Hindlimb muscle (tissue), 1 donor: ENCODE data around the gene CRYBG3. TPM values are rescaled to one million over a fixed set of nuclear protein-coding genes. Genes with fewer than 3 reads are reported as not detected.

ENCODE experiments used
- DNase-seq: peaks from one replicate; pipeline ENCODE4 v3.0.0-alpha.2; 2013
- polyA plus RNA-seq: library from polyadenylated mRNA; unstranded; fragments of 120-200 nt; gene quantifications from one replicate; pipeline ENCODE4 v1.2.1, GENCODE V29; 2013; ENCODE audit not compliant: insufficient read length

CRYBG3 gene
- polyA plus RNA-seq, 1 donor = 24.5 TPM

DNA sequence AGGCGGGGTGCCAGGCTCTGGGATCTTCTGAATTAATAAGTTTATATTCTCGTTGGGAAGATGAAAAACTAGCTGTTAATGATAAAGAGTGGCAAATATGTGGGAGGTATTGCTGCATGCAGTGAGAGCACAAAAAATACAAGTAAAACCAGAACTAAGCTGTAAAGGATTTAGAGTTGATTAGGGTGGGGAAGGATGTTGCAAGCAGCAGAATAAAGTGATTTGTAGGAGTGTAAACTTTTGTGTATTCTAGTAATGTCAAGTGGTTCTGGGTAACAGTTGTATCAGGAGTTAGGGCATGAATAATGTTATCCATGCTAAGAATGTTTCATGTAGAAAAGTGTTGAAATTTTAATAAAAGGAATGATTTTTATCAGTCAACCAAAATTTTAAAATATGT is 18.1 kb downstream of the CRYBG3 start:
- DNase-seq = no peak

DNA sequence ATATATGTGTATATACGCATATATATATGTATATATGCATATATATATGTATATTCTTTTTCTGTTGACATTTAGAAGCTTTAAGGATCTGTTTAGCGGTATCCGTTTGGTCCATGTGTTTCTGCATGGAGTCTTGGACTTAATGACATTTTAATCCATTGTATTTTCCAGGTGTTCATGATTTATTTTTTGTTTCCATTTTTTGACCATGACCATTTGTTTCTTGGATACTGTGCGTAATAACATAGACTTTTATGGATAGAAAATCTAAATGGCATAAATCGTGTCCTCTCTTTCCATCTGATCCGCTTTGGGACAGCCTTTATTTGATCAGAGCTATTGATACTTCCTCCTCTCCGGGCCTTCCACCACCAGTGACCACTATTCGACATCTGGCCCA is 19.5 kb downstream of the CRYBG3 start:
- no peak for DNase-seq

DNA sequence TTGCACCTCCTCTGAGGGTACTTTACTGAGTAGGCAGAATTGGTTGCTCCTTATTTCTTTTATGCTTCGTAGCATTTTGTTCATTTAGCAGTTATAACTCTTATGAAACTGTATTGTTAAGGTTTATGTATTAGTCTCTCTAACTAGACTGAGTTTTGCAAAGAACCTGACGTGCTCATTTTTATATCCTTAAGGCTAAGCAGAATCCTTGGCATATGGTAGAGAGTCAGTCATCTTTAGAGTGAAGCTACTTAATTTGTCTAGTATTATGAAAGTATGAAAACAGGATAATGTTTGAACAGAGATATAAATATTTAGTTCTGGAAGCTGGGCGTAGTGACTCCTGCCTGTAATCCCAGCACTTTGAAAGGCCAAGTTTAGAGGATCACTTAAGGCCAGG is 20.1 kb downstream of the CRYBG3 start:
- DNase-seq = no peak

DNA sequence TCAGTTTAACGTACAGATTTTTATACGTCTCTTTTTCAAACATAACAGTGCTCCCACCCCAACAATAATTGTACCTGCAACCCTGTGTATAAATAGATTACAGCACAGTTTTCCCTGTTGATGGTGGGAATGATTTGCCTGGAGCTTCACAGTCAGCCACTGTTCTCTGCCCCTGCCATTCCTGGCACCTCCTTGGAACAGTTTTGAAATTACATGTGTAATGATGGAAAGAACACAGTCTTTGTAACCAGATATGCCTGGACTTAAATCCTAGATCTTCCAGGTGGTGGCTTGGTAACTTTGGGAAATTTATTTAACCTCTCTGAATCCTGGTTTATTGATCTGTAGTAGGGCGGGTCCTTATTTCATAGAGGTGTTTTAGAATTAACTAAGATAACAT is 27.0 kb downstream of the CRYBG3 start:
- no peak for DNase-seq

DNA sequence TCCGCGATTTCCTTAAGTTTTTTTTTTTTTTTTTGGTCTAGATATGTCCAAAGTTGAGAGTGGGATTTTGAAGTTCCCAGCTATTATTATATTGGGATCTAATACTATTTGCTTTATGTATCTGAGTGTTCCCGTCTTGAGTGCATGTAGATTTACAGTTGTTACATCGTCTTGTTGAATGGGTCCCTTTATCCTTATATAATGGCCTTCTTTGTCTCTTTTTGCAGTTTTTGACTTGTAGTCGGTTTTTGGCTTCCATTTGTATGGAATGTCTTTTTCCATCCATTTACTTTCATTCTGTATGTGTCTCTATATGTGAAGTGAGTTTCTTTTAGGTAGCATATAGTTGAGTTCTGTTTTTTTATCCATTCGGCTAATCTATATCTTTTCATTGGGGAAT is 35.6 kb downstream of the CRYBG3 start:
- DNase-seq = no peak

DNA sequence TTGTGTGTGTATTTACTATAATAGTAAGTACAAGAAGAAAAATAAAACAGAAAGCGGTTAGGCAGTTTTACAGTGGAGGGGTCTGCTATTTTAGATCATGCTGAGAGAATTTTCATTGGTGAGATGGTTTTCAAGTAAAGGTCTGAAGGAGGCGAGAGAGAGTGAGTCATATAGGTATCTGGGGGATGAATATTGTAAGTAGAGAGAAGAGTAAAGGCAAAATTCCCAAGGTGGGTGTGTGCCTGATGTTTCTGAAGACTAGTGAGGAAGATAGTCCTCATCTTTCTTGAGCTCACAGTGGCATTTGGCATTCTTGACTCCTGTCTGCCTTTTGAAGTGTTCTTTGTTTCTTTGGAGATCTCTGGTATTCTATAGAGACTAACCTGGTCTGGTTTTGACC is 38.6 kb downstream of the CRYBG3 start:
- DNase-seq = no peak

- DNase-seq = no peak
These were observed 40.8 kb downstream of the CRYBG3 start for GRCh38 chr3:97862582-97862981.

GRCh38 chr3:97863031-97863430 is 41.2 kb downstream of the CRYBG3 start:
- no peak for DNase-seq

GRCh38 chr3:97863775-97864174 is 42.0 kb downstream of the CRYBG3 start:
- no peak for DNase-seq

DNA sequence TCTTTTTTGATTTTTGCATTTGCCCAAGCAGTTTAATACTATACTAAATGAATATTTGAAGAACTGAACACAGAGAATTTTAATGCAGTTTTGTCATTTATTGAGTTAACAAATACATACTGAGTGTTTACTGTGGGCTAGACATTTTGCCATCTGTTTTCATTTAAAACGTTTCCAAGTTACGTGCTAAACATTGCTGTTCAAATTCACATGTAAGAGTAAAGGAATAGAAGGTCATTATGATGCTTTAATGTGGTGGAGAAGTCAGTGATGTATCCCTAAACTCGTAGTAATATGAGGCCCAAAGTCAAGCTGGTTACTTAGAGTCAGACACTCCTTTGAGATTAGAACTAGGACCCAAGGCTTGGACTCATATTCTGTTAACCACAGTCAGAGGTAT is 49.4 kb downstream of the CRYBG3 start:
- peak; percentile 19 for DNase-seq

- no peak for DNase-seq
These were observed 50.2 kb downstream of the CRYBG3 start for GRCh38 chr3:97871801-97872524.

DNA sequence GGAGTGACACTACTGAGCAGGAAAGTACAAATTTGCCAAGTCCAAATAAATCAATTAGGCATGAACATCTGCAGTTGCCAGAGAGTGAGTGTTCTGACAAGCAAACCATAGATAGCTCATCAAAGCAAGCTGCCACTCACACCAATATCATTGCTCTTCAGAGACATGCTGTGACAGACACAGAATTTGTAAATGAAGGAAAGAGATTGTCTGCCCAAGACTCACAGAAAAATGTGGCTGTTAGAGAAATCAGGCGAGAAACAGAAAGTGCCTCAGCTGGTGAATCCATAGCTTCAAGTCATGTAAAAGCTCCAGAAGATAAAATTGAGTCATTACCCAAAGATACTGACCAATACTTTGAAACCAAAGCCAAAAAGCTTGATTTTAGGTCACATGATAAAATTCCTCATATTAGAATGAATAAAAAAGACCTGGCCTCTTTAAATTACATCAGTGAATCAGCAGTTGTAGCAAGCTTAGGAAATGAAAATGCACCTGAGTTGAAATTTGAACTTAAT is 50.8 kb downstream of the CRYBG3 start:
- no peak for DNase-seq

- no peak for DNase-seq
These were observed 58.5 kb downstream of the CRYBG3 start for GRCh38 chr3:97880267-97880666.

- no peak for DNase-seq
These were observed 61.3 kb downstream of the CRYBG3 start for GRCh38 chr3:97882975-97883598.

DNA sequence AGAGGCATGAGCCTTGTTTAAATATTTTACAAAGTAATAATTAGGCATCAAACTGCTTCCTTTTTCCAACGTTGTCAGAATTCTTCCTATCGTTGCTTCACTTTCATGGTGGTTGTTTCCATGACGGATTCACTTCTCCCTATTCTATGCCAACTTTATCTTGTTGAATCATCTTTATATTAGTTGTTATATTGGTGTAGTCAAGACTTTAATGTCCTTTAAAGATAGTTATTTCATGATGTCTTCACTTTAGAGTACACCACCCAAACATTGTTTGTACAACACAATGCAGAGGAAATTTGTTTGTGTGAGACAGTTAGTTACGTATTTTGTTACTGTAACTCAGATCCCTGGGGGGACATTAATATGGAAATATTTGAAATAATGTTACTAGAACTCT is 61.9 kb downstream of the CRYBG3 start:
- DNase-seq = no peak

DNA sequence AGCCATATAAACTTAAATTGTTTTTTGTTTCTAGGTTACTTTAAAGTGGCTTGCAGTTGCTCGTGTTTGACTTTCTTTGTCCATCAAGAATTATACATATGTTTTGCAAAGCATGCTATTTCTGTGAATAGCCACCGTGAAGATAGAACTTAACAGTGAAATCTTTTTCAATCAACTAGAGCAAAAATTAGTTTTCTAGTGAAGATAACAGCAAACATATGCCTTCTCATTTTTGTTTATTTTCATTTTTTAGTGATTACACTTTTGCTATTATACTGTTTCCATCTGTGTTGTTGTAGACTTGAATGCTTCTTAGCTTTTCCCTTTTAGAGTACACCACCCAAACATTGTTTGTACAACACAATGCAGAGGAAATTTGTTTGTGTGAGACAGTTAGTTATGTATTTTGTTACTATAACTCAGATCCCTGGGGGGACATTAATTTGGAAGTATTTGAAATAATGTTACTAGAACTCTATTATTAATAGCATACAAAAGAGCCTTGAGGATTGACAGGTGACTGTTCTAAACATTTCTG is 62.8 kb downstream of the CRYBG3 start:
- DNase-seq = no peak

DNA sequence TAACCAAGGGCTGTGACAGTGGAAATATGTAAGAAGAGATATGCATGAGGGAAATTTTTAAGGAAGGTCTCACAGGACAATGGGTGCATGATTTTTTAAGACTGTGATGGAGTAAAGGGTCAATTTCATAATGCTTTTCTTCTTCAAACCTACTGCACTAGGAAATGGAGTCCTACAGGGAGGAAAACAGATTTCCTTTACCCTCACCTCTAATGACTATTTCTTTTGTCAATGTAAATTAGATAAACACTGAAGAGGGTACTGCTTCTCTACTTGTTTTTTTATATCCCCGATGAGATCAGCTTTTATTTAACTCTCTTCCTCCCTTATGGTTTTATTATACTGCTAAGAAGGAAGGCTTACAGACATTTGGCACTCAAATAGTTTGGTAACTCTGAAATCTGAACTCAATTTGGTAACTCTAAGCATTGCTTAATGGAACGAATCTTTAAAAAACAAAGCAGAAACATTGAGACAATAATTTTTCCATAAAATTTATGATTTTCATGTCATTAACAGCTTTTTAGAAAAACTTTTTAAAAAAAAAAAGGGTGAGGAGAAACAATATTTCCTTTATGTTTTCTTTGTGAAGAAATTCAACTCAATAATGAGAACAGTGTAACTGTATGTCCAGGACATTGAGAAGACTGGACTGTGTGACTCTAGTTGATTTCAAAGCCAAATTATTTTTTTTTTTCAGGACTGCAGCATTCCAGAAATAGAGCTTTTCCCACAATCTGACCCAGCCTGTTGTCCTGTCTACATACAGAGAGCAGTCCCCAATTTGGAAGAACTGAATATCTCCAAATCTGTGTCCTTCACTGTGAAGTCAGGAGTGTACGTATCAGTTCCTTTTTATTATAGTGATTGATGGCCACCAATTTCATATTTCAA is 64.4 kb downstream of the CRYBG3 start:
- no peak for DNase-seq

DNA sequence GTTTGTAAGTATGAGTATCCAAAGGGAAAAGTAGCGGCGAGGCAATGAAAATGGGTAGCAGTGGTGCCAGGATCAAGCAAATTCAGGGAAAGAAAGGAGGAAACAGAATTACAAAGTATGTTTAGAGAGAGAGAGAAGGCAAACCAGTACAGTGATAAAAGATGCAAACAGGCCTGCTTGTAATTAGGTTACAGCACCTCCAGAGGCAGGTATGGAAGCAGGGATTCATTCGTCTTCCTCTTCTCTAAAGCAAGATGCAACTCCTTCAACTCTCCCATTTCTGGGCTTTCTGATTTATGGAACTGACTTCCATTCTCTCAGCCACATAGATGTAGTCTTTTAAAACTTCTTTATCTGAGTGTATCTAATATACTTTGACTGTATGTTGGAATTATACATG is 68.0 kb downstream of the CRYBG3 start:
- no peak for DNase-seq

DNA sequence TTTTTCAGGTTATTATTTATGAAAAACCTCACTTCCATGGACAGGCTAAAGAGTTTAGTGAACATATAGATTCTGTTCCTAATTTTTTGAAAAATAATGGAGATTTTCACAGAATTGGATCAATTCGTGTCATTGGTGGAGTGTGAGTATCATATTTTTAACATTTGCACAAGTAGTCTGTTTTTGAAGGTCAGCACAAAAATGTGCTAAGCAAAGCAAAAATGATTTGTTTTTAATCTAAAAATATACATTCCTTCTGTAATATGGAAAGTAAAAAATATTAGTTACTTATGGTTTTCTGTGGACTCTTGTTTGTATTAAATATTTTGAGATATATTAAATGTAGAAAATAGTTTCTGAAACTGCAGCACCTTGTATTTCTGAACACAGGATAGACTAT is 71.0 kb downstream of the CRYBG3 start:
- no peak for DNase-seq

GRCh38 chr3:97895216-97895615 is 73.4 kb downstream of the CRYBG3 start:
- no peak for DNase-seq

DNA sequence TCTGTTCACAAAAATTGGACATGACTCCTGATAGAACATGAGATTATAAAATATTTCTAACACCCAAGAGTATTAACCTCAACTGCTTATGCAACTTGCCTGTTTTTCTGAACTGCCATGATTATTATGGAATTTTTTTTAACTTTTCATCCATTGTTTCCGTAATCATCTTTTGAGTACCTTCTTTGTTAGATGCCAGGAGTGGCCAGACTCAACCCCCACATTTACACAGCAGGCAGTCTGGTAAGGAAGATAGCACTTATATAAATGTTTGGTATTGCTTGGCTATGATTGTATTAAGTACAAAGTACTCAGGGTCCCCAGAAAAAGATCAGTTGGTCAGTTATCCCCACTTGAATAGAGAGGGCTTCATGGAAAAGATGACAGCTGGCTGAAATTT is 74.3 kb downstream of the CRYBG3 start:
- no peak for DNase-seq

- DNase-seq = no peak
These were observed 74.7 kb downstream of the CRYBG3 start for GRCh38 chr3:97896547-97896946.

DNA sequence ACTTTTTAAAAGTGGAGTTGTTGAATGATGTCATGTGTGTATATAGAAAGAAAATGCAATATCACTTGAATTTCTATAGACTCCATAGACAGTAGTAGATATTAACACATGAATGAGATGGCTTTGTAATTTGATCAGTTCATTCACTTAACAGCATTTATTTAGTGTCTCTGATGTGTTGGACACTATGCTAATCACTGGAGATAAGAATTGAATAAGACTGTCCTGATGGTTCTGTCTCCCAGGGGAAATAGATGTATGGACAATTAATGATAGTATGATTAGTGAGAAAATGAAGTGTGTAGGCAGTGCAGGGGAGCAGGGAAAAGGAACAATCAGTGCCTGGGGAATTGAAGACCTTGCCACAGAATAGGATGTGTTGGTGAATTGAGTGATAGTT is 77.5 kb downstream of the CRYBG3 start:
- no peak for DNase-seq
